Stimulated activated CD4-positive, alpha-beta T cell treated with anti-CD3 and anti-CD28 coated beads, Interleukin-15, amount 100 ng/mL, for 24 hours (primary cell): ENCODE results near the gene ABCC8.

ENCODE experiments used
- DNase-seq: peaks from one replicate; pipeline ENCODE4 v3.0.0-alpha.2; 2020

Gene ABCC8

GRCh38 chr11:17476317-17477083 lies at the start of gene ABCC8:
TSS of gene ABCC8 (minus strand) at chr11:17476845. CDS start at chr11:17476776, 69 bp downstream.
- peak; percentile 25 for DNase-seq

- no peak for DNase-seq
Observed at GRCh38 chr11:17526326-17526725, 49.7 kb upstream of the ABCC8 start.

GRCh38 chr11:17525570-17525969 lies 48.9 kb upstream of the ABCC8 start:
- DNase-seq, result no peak

GRCh38 chr11:17524221-17524620 lies 47.6 kb upstream of the ABCC8 start:
- DNase-seq, result no peak

- DNase-seq, result no peak
Observed at GRCh38 chr11:17522655-17523054, 46.0 kb upstream of the ABCC8 start.

- no peak for DNase-seq
Observed at GRCh38 chr11:17521106-17521900, 44.7 kb upstream of the ABCC8 start.

GRCh38 chr11:17519061-17519885 lies 42.6 kb upstream of the ABCC8 start:
- no peak for DNase-seq

- no peak for DNase-seq
Observed at GRCh38 chr11:17518366-17518765, 41.7 kb upstream of the ABCC8 start.

GRCh38 chr11:17517186-17517585 lies 40.5 kb upstream of the ABCC8 start:
- no peak for DNase-seq

GRCh38 chr11:17516551-17517150 lies 40.0 kb upstream of the ABCC8 start:
- no peak for DNase-seq

GRCh38 chr11:17515443-17516176 lies 39.0 kb upstream of the ABCC8 start:
- no peak for DNase-seq

GRCh38 chr11:17514476-17514875 lies 37.8 kb upstream of the ABCC8 start:
- no peak for DNase-seq

GRCh38 chr11:17513853-17514252 lies 37.2 kb upstream of the ABCC8 start:
- peak; percentile 10 for DNase-seq

- DNase-seq, result no peak
Observed at GRCh38 chr11:17512101-17512500, 35.5 kb upstream of the ABCC8 start.

GRCh38 chr11:17511571-17511970 lies 34.9 kb upstream of the ABCC8 start:
- DNase-seq, result no peak

- DNase-seq, result no peak
Observed at GRCh38 chr11:17510507-17511206, 34.0 kb upstream of the ABCC8 start.

- no peak for DNase-seq
Observed at GRCh38 chr11:17508791-17509190, 32.1 kb upstream of the ABCC8 start.

GRCh38 chr11:17508306-17508705 lies 31.7 kb upstream of the ABCC8 start:
- DNase-seq, result no peak

GRCh38 chr11:17507773-17508172 lies 31.1 kb upstream of the ABCC8 start:
- DNase-seq, result no peak

- no peak for DNase-seq
Observed at GRCh38 chr11:17506942-17507341, 30.3 kb upstream of the ABCC8 start.

- DNase-seq, result no peak
Observed at GRCh38 chr11:17506314-17506713, 29.7 kb upstream of the ABCC8 start.

GRCh38 chr11:17505146-17505545 lies 28.5 kb upstream of the ABCC8 start:
- no peak for DNase-seq
